Measurements from ENCODE around the gene PCDHGA9. TPM values are rescaled to one million over a fixed set of nuclear protein-coding genes. Genes with fewer than 3 reads are reported as not detected.

The PCDHGA9 gene
- total RNA-seq, 3 donors from 2014 or later (not counting 1 experiment from before 2014, with no cell fraction given): 0.61 to 1.7 (median 1.0) TPM

GRCh38 chr5:141434006-141434405 is 31.4 kb downstream of the PCDHGA9 start:
- Mint-ChIP-seq H3K27ac (no peak overlapping the region), H3K9me3 (peaks cover 3 to 14% of the 10 kb centered on the region in 2 donors), H3K4me1 (peaks cover 8 to 16% of the 10 kb centered on the region in 2 donors), H3K36me3 (peaks cover 9% of the 10 kb centered on the region), H3K27me3 (ENCODE audit: low read depth in 2 of 2) (peaks cover 27 to 38% of the 10 kb centered on the region in 2 donors), H3K4me3 (no peak overlapping the region)
- Histone ChIP-seq H3K9me3 (ENCODE audit: control insufficient read depth, insufficient read depth, low read length) (peaks cover 24% of the 10 kb centered on the region), H3K36me3 (ENCODE audit: control insufficient read depth, insufficient read depth, low read length) (no peaks in the 10 kb centered on the region), H3K27ac (ENCODE audit: low read length) (no peak overlapping the region), H3K4me3 (ENCODE audit: low read length) (no peak overlapping the region), H3K27me3 (ENCODE audit: control insufficient read depth, insufficient read depth, low read length) (peaks cover 53% of the 10 kb centered on the region), H3K4me1 (ENCODE audit: control insufficient read depth, insufficient read depth, low read length) (peaks cover 15% of the 10 kb centered on the region)
- intact Hi-C loops (cut with micrococcal nuclease): no loop called here
- no peak for ATAC-seq
- WGBS (ENCODE audit: insufficient coverage): 71% methylated on average over 2 of the region's 2 CpGs
- no peak for TF ChIP-seq CTCF (IDR thresholded peaks at IDR 0.05)
- DNase-seq: no peak

DNA sequence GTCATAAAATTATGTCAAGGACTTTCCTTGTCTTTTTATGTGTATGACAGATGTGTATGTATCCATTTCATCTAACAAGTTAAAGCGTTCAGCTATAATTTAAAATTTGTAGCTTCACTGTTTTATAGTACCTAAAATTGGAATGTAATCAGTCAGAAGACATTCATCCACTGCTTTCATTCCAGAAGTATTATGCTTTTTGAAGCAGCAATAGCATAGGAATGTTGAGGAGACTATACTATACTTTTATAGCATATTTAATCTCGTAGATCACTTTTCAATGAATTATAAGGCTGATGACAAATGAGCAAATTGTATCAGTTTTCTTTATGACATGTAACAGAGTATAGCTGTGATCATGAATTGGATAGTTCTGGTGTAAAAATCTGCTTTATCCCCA is 34.6 kb downstream of the PCDHGA9 start:
- Mint-ChIP-seq H3K27me3 (ENCODE audit: low read depth in 2 of 2) (peaks cover 7 to 22% of the 10 kb centered on the region in 2 donors), H3K27ac (no peak overlapping the region), H3K9me3 (peaks cover 3 to 6% of the 10 kb centered on the region in 2 donors), H3K4me3 (no peak overlapping the region), H3K36me3 (no peaks in the 10 kb centered on the region), H3K4me1 (no peaks in the 10 kb centered on the region)
- ATAC-seq: no peak
- Histone ChIP-seq H3K9me3 (ENCODE audit: control insufficient read depth, insufficient read depth, low read length) (peaks cover 4% of the 10 kb centered on the region), H3K4me3 (ENCODE audit: low read length) (no peak overlapping the region), H3K27ac (ENCODE audit: low read length) (no peak overlapping the region), H3K27me3 (ENCODE audit: control insufficient read depth, insufficient read depth, low read length) (peaks cover 24% of the 10 kb centered on the region), H3K36me3 (ENCODE audit: control insufficient read depth, insufficient read depth, low read length) (no peaks in the 10 kb centered on the region), H3K4me1 (ENCODE audit: control insufficient read depth, insufficient read depth, low read length) (no peaks in the 10 kb centered on the region)
- intact Hi-C loops (cut with micrococcal nuclease): no loop called here
- no peak for DNase-seq
- no CpG with 5 or more reads among the region's 2 CpGs for WGBS (ENCODE audit: insufficient coverage)
- TF ChIP-seq CTCF (IDR thresholded peaks at IDR 0.05): no peak

GRCh38 chr5:141439411-141440141 is 37.0 kb downstream of the PCDHGA9 start:
- intact Hi-C loops (cut with micrococcal nuclease): no loop called here
- no peak for TF ChIP-seq CTCF (IDR thresholded peaks at IDR 0.05)
- Mint-ChIP-seq H3K9me3 (peaks cover 0 to 2% of the 10 kb centered on the region in 2 donors), H3K27me3 (ENCODE audit: low read depth in 2 of 2) (peaks cover 3 to 12% of the 10 kb centered on the region in 2 donors), H3K36me3 (no peaks in the 10 kb centered on the region), H3K27ac (no peak overlapping the region), H3K4me3 (no peak overlapping the region), H3K4me1 (no peaks in the 10 kb centered on the region)
- H3K27ac ChIP-seq (ENCODE audit: low read length): no peak overlapping the region
- ATAC-seq (no peak), DNase-seq (no peak)
- H3K9me3 ChIP-seq (ENCODE audit: control insufficient read depth, insufficient read depth, low read length): no peaks in the 10 kb centered on the region
- no peak overlapping the region for H3K4me3 ChIP-seq (ENCODE audit: low read length)
- 74% methylated on average over 10 of the region's 10 CpGs for WGBS (ENCODE audit: insufficient coverage)
- H3K36me3 ChIP-seq (ENCODE audit: control insufficient read depth, insufficient read depth, low read length): no peaks in the 10 kb centered on the region
- peaks cover 13% of the 10 kb centered on the region for H3K27me3 ChIP-seq (ENCODE audit: control insufficient read depth, insufficient read depth, low read length)
- no peaks in the 10 kb centered on the region for H3K4me1 ChIP-seq (ENCODE audit: control insufficient read depth, insufficient read depth, low read length)

GRCh38 chr5:141440341-141440740 is 37.8 kb downstream of the PCDHGA9 start:
- no peaks in the 10 kb centered on the region for H3K36me3 ChIP-seq (ENCODE audit: control insufficient read depth, insufficient read depth, low read length)
- peaks cover 8% of the 10 kb centered on the region for H3K27me3 ChIP-seq (ENCODE audit: control insufficient read depth, insufficient read depth, low read length)
- 96% methylated on average over 9 of the region's 9 CpGs for WGBS (ENCODE audit: insufficient coverage)
- no peak overlapping the region for H3K4me3 Mint-ChIP-seq
- peaks cover 0 to 2% of the 10 kb centered on the region in 2 donors for H3K9me3 Mint-ChIP-seq
- H3K4me1 ChIP-seq (ENCODE audit: control insufficient read depth, insufficient read depth, low read length): no peaks in the 10 kb centered on the region
- H3K27me3 Mint-ChIP-seq (ENCODE audit: low read depth in 2 of 2): peaks cover 8 to 14% of the 10 kb centered on the region in 2 donors
- no peak for DNase-seq
- H3K9me3 ChIP-seq (ENCODE audit: control insufficient read depth, insufficient read depth, low read length): no peaks in the 10 kb centered on the region
- no peaks in the 10 kb centered on the region for H3K4me1 Mint-ChIP-seq
- no peak for TF ChIP-seq CTCF (IDR thresholded peaks at IDR 0.05)
- no peak overlapping the region for H3K4me3 ChIP-seq (ENCODE audit: low read length)
- no peaks in the 10 kb centered on the region for H3K36me3 Mint-ChIP-seq
- no peak for ATAC-seq
- intact Hi-C loops (cut with micrococcal nuclease): no loop called here
- no peak overlapping the region for H3K27ac Mint-ChIP-seq
- no peak overlapping the region for H3K27ac ChIP-seq (ENCODE audit: low read length)
